ENCODE measurements around the gene SSC5D.
"Not testable (repeated sequence)": the region's sequence is repeated elsewhere in the genome, so short reads cannot be mapped to it uniquely, and the experiment has no call there.

SSC5D gene

GRCh38 chr19:55488986-55489710, 912 bp downstream of the SSC5D start:
- no peak for DNase-seq

- no peak for DNase-seq
Observed at GRCh38 chr19:55489711-55490477, 1.7 kb downstream of the SSC5D start.

DNA sequence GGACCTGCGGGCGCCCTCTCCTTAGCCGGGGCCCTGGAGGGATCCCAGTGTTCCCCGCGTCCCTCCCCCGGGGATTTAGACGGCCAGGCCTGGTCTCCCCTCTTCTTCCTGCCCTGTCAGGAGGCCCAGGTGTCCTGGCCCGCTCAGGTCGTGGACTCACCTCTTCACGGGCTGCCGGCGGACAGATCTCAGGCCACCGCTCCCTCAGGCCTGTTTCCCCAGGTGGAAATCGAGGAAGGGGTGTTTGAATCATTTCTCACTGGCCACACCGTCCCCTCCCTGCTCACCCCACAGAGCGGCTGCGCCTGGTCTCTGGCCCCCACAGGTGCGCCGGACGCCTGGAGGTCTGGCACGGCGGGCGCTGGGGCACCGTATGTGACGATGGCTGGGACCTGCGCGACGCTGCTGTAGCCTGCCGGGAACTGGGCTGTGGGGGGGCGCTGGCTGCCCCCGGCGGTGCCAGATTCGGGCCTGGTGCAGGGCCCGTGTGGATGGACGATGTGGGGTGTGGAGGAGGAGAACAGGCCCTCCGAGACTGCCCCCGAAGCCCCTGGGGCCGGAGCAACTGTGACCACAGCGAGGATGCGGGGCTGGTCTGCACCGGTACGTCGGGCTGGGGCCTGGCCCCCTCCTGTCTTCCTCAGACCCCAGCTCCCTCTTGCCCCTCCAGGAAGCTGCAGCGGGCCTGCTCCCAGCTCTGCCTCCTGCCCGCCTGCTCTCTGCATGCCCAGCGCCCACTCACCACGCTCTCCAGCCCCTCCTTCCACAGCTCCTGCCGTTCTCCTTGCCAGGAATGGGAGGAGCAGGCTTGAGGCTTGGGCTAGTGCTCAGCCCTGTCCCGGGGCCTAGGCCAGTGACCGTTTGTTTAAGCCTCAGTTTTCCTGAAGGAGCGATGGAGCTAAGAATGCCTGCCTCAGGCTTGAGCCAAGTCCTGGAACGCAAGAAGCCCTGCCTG, 2.5 kb downstream of the SSC5D start:
- no peak for DNase-seq

GRCh38 chr19:55491546-55492360, 3.5 kb downstream of the SSC5D start:
- DNase-seq, result no peak

DNA sequence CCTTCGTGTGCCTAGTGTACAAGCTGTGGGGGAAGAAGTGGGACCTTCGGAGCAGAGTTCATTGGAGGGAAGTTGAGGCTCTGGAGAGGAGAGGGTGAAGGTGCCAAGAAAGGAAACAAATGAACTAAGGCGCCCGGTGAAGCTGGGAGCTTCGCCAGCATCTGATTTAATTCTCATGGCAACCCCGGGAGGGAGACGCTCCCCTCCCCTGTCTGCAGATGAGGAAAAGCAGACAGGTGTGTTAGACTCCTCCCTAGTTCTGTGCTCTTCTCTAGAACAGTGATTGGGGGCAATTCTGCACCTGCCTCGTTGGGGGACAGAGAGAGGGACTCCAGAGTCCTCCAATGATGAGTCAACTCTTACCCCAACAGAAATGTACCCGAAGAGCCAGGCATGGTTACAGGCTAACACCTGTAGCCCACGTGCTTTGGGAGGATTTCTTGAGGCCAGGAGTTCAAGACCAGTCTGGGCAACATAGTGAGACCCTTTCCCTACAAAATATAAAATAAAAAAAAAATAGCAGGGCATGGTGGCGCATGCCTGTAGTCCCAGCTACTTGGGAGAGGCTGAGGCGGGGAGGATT, 4.2 kb downstream of the SSC5D start:
- no peak for DNase-seq

DNA sequence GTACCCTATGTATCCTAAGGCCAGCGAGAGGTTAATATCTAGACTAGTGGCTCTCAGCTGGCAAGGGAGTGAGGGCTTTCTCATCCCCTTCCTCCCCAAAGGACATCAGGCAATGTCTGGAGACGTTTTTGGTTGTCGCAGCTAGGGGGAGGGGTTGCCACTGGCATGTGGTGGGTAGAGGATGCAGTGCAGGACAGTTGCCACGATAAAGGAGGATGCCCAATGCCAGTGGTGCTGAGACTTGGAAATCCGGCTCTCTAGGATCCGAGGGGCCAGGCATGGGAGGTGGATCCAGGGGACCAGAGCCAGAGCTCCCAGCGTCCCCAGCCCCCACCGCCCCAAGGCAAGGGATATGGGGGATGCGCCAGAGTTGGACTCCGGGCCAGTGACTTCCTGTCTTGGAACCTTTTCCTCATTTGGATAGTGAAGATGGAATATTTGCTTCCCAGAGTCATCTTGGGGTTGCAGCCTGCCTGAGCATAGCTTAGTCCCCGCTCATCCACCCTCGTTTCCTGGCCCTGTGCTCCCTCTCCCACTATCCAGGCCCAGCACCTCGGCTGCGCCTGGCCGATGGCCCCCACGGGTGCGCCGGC, 4.9 kb downstream of the SSC5D start:
- no peak for DNase-seq

DNA sequence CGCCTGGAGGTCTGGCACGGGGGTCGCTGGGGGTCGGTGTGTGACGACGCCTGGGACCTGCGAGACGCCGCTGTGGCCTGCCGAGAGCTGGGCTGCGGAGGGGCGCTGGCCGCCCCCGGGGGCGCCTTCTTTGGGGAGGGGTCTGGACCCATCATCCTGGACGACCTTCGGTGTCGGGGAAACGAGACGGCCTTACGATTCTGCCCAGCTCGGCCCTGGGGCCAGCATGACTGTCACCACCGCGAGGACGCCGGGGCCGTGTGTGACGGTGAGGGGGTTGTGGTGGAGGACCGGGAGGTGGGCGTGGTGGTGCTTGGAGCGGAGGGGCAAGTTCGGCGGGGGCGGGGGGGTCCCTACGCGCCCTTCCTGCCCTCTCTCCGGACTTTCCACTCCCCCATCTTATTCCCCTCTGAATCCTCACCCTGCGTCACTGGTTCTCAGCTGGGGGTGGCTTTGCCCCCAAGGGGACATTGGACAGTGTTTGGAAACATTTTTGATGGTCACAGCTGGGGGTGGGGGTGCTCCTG, 5.5 kb downstream of the SSC5D start:
- DNase-seq, result no peak

- DNase-seq, result no peak
Observed at GRCh38 chr19:55494172-55494761, 6.0 kb downstream of the SSC5D start.

- no peak for DNase-seq
Observed at GRCh38 chr19:55495646-55496349, 7.6 kb downstream of the SSC5D start.

DNA sequence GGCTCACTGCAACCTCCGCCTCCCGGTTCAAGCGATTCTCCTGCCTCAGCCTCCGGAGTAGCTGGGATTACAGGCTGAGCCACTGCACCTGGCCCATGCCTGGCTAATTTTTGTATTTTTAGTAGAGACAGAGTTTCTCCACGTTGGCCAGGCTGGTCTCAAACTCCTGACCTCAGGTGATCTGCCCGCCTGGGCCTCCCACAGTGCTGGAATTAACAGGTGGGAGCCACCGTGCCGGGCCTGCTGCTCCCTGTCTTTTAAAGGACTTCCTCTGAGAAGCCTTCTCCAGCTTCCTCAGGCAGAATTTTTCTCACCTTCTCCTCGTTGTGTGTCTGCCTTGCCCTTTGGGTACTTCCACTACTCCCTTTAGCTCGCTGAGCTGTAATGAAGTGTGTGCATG, 8.6 kb downstream of the SSC5D start:
- DNase-seq, result not testable (repeated sequence)

DNA sequence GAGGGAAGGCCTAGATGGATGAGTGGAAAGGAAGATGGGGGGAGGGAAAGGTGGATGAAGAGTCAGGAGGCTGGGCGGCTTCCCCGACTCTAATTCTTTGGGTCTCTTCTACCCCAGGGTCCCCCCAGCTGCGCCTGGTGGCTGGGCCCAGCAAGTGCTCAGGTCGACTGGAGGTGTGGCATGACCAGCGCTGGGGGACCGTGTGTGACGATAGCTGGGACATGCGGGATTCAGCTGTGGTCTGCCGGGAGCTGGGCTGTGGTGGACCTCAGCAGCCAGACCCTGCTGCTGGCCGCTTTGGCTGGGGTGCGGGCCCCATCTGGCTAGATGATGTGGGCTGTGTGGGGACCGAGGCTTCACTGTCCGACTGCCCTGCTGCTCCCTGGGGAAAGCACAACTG, 9.5 kb downstream of the SSC5D start:
- no peak for DNase-seq

- DNase-seq, result no peak
Observed at GRCh38 chr19:55498246-55498840, 10.1 kb downstream of the SSC5D start.

DNA sequence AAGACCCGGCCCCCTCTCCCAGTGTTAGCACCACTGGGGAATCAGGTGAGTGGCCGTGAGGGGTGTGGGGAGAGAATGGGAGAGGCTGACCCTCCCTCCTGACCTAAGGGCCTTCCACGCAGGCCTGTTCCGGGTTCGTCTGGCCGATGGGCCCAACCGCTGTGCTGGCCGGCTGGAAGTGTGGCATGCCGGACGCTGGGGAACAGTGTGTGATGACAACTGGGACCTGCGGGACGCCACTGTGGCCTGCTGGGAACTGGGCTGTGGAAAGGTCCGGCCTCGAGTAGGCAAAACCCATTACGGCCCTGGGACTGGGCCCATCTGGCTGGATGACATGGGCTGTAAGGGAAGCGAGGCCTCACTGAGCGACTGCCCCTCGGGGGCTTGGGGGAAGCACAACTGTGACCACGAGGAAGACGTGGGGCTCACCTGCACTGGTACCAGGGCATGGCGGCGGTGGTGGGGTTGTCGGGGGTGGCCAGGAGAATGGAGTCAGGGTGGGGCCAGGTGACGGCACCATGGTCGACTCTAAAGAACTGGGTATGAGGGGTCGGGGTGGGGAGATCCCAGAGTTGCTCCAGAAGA, 12.2 kb downstream of the SSC5D start:
- DNase-seq, result no peak

DNA sequence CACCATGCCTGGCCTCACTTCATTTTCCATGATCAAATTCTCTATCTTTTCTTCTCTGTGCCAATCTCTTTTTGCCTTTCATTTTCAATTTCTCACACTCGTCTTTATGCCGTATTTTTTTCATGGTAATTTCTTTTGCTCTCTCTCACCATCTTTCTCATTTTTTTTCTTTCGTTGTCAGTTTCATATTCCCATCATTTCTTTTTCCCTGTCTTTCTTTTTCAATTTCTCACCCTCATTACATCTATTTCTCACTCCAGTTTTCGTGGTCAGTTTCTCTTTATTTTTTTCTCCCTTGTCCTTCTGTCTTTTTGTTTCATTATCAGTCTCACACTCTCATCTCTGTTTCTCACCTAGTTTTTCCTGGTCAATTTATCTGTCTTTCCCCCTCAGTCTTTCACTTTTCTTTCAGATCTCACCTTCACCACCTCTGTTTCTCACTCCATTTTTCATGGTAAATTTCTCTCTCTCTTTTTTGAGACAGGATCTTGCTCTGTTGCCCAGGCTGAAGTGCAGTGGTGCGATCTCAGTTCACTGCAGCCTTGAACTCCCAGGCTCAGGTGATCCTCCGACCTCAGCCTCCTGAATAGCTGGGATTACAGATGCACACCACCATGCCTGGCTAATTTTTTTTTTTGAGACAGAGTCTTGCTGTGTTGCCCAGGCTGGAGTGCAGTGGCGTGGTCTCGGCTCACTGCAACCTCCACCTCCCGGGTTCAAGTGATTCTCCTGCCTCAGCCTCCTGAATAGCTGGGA, 14.1 kb downstream of the SSC5D start:
- DNase-seq, result no peak

- DNase-seq, result no peak
Observed at GRCh38 chr19:55503157-55503501, 14.9 kb downstream of the SSC5D start.

DNA sequence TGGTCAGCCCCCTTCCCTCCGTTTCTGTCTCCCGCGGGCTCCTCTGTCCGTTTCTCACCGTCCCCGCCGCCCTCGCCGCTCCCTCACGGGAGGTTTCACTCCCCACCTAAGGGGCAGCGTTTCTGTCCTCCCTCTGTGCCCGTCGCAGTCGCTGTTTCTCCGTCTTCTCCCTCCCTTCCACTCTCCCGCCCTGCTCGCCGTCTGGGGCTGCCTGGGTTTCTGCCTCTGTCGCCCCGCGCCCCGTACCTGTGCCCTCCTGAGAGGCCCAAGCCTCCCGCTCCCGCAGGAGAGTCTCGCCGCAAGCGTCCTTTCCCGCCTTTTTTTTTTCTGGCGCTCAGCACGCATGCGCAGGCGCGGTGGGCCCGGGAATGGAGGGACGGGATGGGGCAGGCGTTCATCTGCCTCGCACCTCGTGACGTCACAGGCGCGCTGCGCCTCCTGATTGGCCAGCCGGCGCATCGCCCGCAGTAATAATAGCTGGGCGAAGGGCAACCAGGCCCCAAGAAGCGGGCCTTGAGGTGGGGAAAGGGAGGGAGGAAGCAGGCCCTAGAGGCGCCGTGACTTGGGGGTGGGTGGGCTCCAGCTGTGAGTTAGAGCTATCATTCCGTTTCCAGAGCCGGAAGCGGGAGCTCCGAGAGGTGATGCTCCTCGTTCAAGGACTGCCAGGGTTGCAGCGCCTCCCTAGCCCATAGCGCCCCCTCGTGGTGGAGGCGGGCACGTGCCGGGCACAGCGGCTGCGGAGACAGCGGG, 15.4 kb downstream of the SSC5D start:
- peak; percentile 96 for DNase-seq

DNA sequence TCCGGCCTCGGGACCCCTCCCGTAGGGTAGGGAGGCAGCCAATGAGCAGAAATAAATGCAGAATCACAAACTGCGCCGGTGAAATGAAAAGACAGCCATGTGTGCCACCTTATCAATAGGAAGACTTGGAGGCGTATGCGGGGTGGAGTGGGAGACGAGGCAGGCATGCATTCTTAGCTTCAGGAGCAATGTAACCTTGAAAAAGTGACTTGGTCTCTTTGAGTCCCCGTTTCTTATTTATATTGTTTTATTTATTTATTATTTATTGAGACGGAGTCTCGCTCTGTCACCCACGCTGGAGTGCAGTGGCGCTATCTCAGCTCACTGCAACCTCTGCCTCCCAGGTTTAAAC, 16.0 kb downstream of the SSC5D start:
- DNase-seq, result no peak

- DNase-seq, result no peak
Observed at GRCh38 chr19:55504981-55505380, 16.7 kb downstream of the SSC5D start.
